Breast epithelium (tissue), 4 donors: Measurements from ENCODE around the gene PTGER3. TPM values are rescaled to one million over a fixed set of nuclear protein-coding genes. Genes with fewer than 3 reads are reported as not detected.

Experiments used
- DNase-seq, 2 donors: peaks; one replicate each; pipeline ENCODE4 v3.0.0-alpha.2; 2019; ENCODE audit warnings: low spot score in 2 of 2
- H3K27ac ChIP-seq, 2 donors: fragments of 200-600 bp; sonication (generic) in 1 of 2; one replicate each; pipeline ENCODE4 v1.5.1; 2016 to 2019; ENCODE audit warnings: mild to moderate bottlenecking in 1 of 2
- H3K27me3 ChIP-seq, 2 donors: fragments of 200-600 bp; sonication (generic) in 1 of 2; one replicate each; pipeline versions ENCODE4 v1.5.1 to v1.6.0; 2017 to 2019; ENCODE audit warnings: control low read depth in 1 of 2, mild to moderate bottlenecking in 1 of 2
- H3K36me3 ChIP-seq: fragments of 200-600 bp; one replicate; pipeline ENCODE4 v1.5.1; 2019
- H3K4me1 ChIP-seq, 2 donors: fragments of 200-600 bp; sonication (generic); one replicate each; pipeline ENCODE4 v1.5.1; 2016 to 2019; ENCODE audit warnings: control low read depth in 1 of 2
- H3K4me3 ChIP-seq, 3 donors: fragments of 200-600 bp; sonication (generic); 1 replicate in 2 of 3; 2 replicates in 1 of 3; pipeline ENCODE4 v1.5.1; 2016 to 2019; ENCODE audit warnings: mild to moderate bottlenecking in 3 of 3, moderate library complexity in 2 of 3
- H3K9me3 ChIP-seq, 2 donors: fragments of 200-600 bp; sonication (generic) in 1 of 2; one replicate each; pipeline ENCODE4 v1.5.1; 2016 to 2019; ENCODE audit warnings: control low read depth in 1 of 2
- CTCF ChIP-seq, 3 donors: fragments of 450-650 bp; IDR thresholded peaks; one replicate each; pipeline ENCODE4 v1.5.1; 2016 to 2017; ENCODE audit warnings: antibody characterized with exemption in 3 of 3, mild to moderate bottlenecking in 3 of 3, moderate library complexity in 3 of 3
- POLR2A ChIP-seq: fragments of 450-650 bp; IDR thresholded peaks from one replicate; pipeline ENCODE4 v1.6.1; 2016; ENCODE audit warnings: antibody characterized with exemption, mild to moderate bottlenecking, moderate library complexity
- POLR2AphosphoS5 ChIP-seq, 3 donors: sonication (generic); formaldehyde crosslinking; IDR thresholded peaks; one replicate each; pipeline ENCODE4 v1.6.1; 2017; ENCODE audit warnings: antibody characterized with exemption in 3 of 3
- intact Hi-C: fragments of 100-400 bp; cut with DNase I; formaldehyde crosslinking; loops from one replicate; pipeline ENCODE4 v1.15.1; 2023; ENCODE audit warnings: low total_unique reads
- total RNA-seq, 3 donors: library from RNA; depleted of rRNA; stranded (reverse); fragments of >200 nt; gene quantifications; one replicate each; pipeline ENCODE4 v1.1.0, GENCODE V29; 2016

The PTGER3 gene
- total RNA-seq, 3 donors from 2014 or later, result 43.3 to 193 (median 52.1) TPM

GRCh38 chr1:71044833-71045232 is 2.8 kb downstream of the PTGER3 start:
- TF ChIP-seq POLR2A (no peak), CTCF (IDR thresholded peaks at IDR 0.05) (no peak), POLR2AphosphoS5 (IDR thresholded peaks at IDR 0.05) (no peak)
- Histone ChIP-seq H3K36me3 (no peaks in the 10 kb centered on the region), H3K4me1 (no peaks in the 10 kb centered on the region), H3K27ac (no peak overlapping the region), H3K9me3 (no peaks in the 10 kb centered on the region), H3K27me3 (no peaks in the 10 kb centered on the region), H3K4me3 (peak overlapping the region in 1 of 3 donors; percentile 48)
- intact Hi-C loops, result loop anchor here (10.0 kb wide), 1 partner anchor 1740 kb away; no protein-coding TSS in a partner anchor
- DNase-seq, result no peak

- Histone ChIP-seq H3K27ac (no peak overlapping the region), H3K4me1 (no peaks in the 10 kb centered on the region), H3K4me3 (no peak overlapping the region), H3K9me3 (no peaks in the 10 kb centered on the region), H3K36me3 (no peaks in the 10 kb centered on the region), H3K27me3 (no peaks in the 10 kb centered on the region)
- intact Hi-C loops, result loop anchor here (10.0 kb wide), 1 partner anchor 1738 kb away; no protein-coding TSS in a partner anchor
- no peak for DNase-seq
- no peak for TF ChIP-seq POLR2AphosphoS5 (IDR thresholded peaks at IDR 0.05)
- no peak for TF ChIP-seq CTCF (IDR thresholded peaks at IDR 0.05)
- TF ChIP-seq POLR2A, result no peak
Observed at GRCh38 chr1:71043065-71043464, 4.6 kb downstream of the PTGER3 start.

GRCh38 chr1:71041806-71042205 is 5.8 kb downstream of the PTGER3 start:
- DNase-seq, result no peak
- no peaks in the 10 kb centered on the region for H3K9me3 ChIP-seq
- intact Hi-C loops, result loop anchor here (10.0 kb wide), 1 partner anchor 1737 kb away; no protein-coding TSS in a partner anchor
- H3K4me1 ChIP-seq, result no peaks in the 10 kb centered on the region
- no peak overlapping the region for H3K27ac ChIP-seq
- no peaks in the 10 kb centered on the region for H3K36me3 ChIP-seq
- no peak for TF ChIP-seq CTCF (IDR thresholded peaks at IDR 0.05)
- no peak for TF ChIP-seq POLR2A
- TF ChIP-seq POLR2AphosphoS5 (IDR thresholded peaks at IDR 0.05), result no peak
- no peaks in the 10 kb centered on the region for H3K27me3 ChIP-seq
- H3K4me3 ChIP-seq, result no peak overlapping the region

GRCh38 chr1:71039661-71040262 is 7.9 kb downstream of the PTGER3 start:
- intact Hi-C loops, result loop anchor here (10.0 kb wide), 1 partner anchor 1735 kb away; no protein-coding TSS in a partner anchor
- no peak for DNase-seq
- Histone ChIP-seq H3K4me1 (no peaks in the 10 kb centered on the region), H3K4me3 (no peak overlapping the region), H3K27ac (no peak overlapping the region), H3K36me3 (no peaks in the 10 kb centered on the region), H3K27me3 (no peaks in the 10 kb centered on the region), H3K9me3 (no peaks in the 10 kb centered on the region)
- no peak for TF ChIP-seq POLR2AphosphoS5 (IDR thresholded peaks at IDR 0.05)
- no peak for TF ChIP-seq CTCF (IDR thresholded peaks at IDR 0.05)
- no peak for TF ChIP-seq POLR2A

GRCh38 chr1:71038942-71039341 is 8.7 kb downstream of the PTGER3 start:
- no peaks in the 10 kb centered on the region for H3K27me3 ChIP-seq
- intact Hi-C loops, result no loop called here
- TF ChIP-seq POLR2A, result no peak
- TF ChIP-seq POLR2AphosphoS5 (IDR thresholded peaks at IDR 0.05), result no peak
- TF ChIP-seq CTCF (IDR thresholded peaks at IDR 0.05), result no peak
- no peak overlapping the region for H3K4me3 ChIP-seq
- H3K27ac ChIP-seq, result no peak overlapping the region
- no peaks in the 10 kb centered on the region for H3K9me3 ChIP-seq
- no peaks in the 10 kb centered on the region for H3K36me3 ChIP-seq
- H3K4me1 ChIP-seq, result no peaks in the 10 kb centered on the region
- DNase-seq, result no peak
